Measurements from ENCODE around the gene SSMEM1. TPM values are rescaled to one million over a fixed set of nuclear protein-coding genes. Genes with fewer than 3 reads are reported as not detected.

SSMEM1 gene
- total RNA-seq, 1 experiment from 2014 or later, result not detected

DNA sequence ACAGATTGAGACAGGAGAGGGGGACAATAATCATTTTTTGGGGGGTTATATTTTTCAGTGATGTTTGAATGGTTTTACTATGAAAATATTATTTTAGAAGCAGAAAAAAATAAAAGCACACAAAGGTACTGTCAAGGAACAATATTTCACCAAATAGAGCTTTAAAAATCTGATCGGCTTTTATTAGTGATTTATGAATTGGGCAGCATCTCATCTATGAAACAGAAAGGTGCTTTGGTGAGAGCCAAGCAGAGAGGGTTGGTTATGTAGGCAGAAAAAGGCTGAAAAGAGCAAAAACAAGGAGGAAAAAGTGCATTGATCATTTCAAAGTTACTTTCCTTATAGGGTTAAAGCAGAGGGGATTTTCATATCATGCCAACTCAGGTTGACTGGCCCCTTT, 32.6 kb downstream of the SSMEM1 start:
- no peak for DNase-seq
- Histone ChIP-seq H2BK12ac (ENCODE audit: insufficient read length, low read depth, low read length) (no peak overlapping the region), H3K23ac (ENCODE audit: insufficient read length, low read depth, low read length) (no peak overlapping the region), H2BK5ac (ENCODE audit: insufficient read length, low read length) (no peak overlapping the region), H3K18ac (ENCODE audit: insufficient read length, low read depth, low read length) (no peak overlapping the region), H2BK15ac (ENCODE audit: low read depth, low read length) (no peak overlapping the region), H4K20me1 (ENCODE audit: control insufficient read depth, insufficient read depth, insufficient read length) (no peaks in the 10 kb centered on the region), H3T11ph (ENCODE audit: low read length) (no peak overlapping the region), H3K14ac (ENCODE audit: insufficient read depth, low read length) (no peak overlapping the region), H3K9ac (ENCODE audit: extremely low read depth, insufficient read length, low read length) (no peak overlapping the region), H2AK5ac (ENCODE audit: insufficient read length, low read length) (no peak overlapping the region), H2AFZ (ENCODE audit: low read length) (no peak overlapping the region), H3K23me2 (ENCODE audit: insufficient read length, low read depth, low read length, poor library complexity, severe bottlenecking) (no peaks in the 10 kb centered on the region), H3K4me1 (ENCODE audit: insufficient read depth, low read length) (no peaks in the 10 kb centered on the region), H3K56ac (ENCODE audit: insufficient read length, low read depth, low read length) (no peak overlapping the region), H3K4ac (ENCODE audit: low read depth, low read length) (no peak overlapping the region), H4K91ac (ENCODE audit: insufficient read length, low read depth, low read length) (no peak overlapping the region), H3K9me3 (ENCODE audit: control insufficient read depth, low read depth, low read length) (no peaks in the 10 kb centered on the region), H3K79me1 (ENCODE audit: insufficient read depth, low read depth, low read length, poor library complexity, severe bottlenecking) (no peaks in the 10 kb centered on the region), H4K5ac (ENCODE audit: insufficient read length, low read depth, low read length) (no peak overlapping the region), H2BK120ac (ENCODE audit: low read depth, low read length, poor library complexity, severe bottlenecking) (no peak overlapping the region), H2BK20ac (ENCODE audit: low read depth, low read length, poor library complexity, severe bottlenecking) (no peak overlapping the region), H4K8ac (replicated peaks; ENCODE audit: insufficient read length, low read depth, low read length) (no peak overlapping the region), H3K79me2 (ENCODE audit: insufficient read depth, low read length) (no peaks in the 10 kb centered on the region), H3K4me2 (ENCODE audit: insufficient read depth, insufficient read length, low read length) (no peak overlapping the region), H3K27ac (ENCODE audit: insufficient read length, low read depth, low read length) (no peak overlapping the region), H3K27me3 (ENCODE audit: insufficient read depth, low read length) (no peaks in the 10 kb centered on the region)
- no peaks in the 10 kb centered on the region for H3K27me3 Mint-ChIP-seq (ENCODE audit: low read depth)
- WGBS (ENCODE audit: extremely low coverage, insufficient read length, low lambda C conversion rate), result no CpG with 5 or more reads among the region's 1 CpG
- H3K36me3 Mint-ChIP-seq (ENCODE audit: insufficient read depth in 1 of 3, low read depth in 3 of 3), result no peaks in the 10 kb centered on the region
- TF ChIP-seq, protein P1, sequence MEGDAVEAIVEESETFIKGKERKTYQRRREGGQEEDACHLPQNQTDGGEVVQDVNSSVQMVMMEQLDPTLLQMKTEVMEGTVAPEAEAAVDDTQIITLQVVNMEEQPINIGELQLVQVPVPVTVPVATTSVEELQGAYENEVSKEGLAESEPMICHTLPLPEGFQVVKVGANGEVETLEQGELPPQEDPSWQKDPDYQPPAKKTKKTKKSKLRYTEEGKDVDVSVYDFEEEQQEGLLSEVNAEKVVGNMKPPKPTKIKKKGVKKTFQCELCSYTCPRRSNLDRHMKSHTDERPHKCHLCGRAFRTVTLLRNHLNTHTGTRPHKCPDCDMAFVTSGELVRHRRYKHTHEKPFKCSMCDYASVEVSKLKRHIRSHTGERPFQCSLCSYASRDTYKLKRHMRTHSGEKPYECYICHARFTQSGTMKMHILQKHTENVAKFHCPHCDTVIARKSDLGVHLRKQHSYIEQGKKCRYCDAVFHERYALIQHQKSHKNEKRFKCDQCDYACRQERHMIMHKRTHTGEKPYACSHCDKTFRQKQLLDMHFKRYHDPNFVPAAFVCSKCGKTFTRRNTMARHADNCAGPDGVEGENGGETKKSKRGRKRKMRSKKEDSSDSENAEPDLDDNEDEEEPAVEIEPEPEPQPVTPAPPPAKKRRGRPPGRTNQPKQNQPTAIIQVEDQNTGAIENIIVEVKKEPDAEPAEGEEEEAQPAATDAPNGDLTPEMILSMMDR (conservative IDR thresholded peaks at IDR 0.05), result no peak
- no peaks in the 10 kb centered on the region for H3K9me3 Mint-ChIP-seq
- no peak overlapping the region for H3K27ac Mint-ChIP-seq
- no peak overlapping the region for H3K4me3 Mint-ChIP-seq
- H3K4me1 Mint-ChIP-seq, result peaks cover 4 to 7% of the 10 kb centered on the region in 2 experiments; a peak in 1 of 4 replicates
